ENCODE data around the gene USP24. TPM values are rescaled to one million over a fixed set of nuclear protein-coding genes. Genes with fewer than 3 reads are reported as not detected.

USP24 gene
- total RNA-seq, 1 donor from 2014 or later, result 39.1 TPM

DNA sequence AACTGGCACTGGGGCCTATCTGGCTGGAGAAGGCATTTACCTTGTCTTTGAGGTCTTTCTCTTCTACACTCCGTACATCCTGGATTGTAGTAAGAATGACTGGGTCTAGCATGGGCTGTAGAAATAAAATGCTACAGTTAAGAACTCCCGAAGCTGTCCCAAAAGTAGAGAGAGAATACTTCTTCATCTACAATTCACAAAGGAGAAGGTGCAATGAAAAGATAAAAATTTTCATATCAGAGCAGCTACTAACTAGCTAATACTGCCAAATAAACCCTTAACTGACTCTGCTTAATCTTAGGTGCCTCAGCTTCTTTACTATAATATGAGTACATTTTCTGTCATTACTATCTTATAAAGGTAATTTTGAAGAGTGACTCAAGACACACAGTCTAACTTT lies 55.6 kb downstream of the USP24 start:
- DNase-seq (ENCODE audit: low read depth, low spot score), result no peak

DNA sequence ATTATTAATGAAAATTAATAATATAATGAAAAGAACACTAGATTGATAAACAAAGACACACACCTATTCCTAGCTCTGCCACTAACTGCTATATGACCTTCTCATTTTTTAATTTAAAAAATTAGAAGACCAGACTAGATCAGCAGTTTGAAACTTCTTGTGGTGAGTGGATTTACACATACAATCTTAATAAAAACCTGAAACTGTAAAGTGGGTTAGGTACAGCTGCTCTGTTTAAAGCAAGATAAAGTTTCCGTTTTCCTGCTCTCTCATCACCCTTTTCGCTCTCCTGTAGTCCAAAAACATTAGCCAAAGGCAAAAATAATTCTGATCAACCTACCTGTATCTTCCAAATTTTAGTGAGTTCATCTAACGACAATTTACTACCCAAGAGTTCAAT lies 58.6 kb downstream of the USP24 start:
- no peak for DNase-seq (ENCODE audit: low read depth, low spot score)

- no peak for DNase-seq (ENCODE audit: low read depth, low spot score)
Observed at GRCh38 chr1:55156093-55156492, 59.1 kb downstream of the USP24 start.

DNA sequence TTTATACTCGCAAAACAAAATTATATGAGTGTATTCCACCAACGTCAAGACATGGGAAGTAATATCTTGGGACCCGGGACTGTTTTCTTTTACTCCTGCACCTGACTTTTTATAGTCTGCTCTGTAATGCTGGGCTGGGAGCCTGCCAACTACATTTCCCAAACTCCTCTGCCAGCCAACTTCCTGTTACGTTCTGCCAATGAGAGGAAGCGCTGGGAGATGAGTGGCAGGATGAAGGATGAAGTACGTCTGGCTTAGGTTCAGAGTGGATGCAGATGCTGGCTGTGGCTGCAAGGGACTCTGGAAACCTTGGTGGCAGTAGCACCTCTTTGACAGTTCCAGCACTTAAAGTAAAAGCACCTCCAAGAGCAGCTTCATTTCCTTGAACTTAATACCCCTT lies 59.6 kb downstream of the USP24 start:
- DNase-seq (ENCODE audit: low read depth, low spot score), result peak; percentile 39

GRCh38 chr1:55154616-55155015 lies 60.5 kb downstream of the USP24 start:
- no peak for DNase-seq (ENCODE audit: low read depth, low spot score)

- DNase-seq (ENCODE audit: low read depth, low spot score), result no peak
Observed at GRCh38 chr1:55153031-55153430, 62.1 kb downstream of the USP24 start.

DNA sequence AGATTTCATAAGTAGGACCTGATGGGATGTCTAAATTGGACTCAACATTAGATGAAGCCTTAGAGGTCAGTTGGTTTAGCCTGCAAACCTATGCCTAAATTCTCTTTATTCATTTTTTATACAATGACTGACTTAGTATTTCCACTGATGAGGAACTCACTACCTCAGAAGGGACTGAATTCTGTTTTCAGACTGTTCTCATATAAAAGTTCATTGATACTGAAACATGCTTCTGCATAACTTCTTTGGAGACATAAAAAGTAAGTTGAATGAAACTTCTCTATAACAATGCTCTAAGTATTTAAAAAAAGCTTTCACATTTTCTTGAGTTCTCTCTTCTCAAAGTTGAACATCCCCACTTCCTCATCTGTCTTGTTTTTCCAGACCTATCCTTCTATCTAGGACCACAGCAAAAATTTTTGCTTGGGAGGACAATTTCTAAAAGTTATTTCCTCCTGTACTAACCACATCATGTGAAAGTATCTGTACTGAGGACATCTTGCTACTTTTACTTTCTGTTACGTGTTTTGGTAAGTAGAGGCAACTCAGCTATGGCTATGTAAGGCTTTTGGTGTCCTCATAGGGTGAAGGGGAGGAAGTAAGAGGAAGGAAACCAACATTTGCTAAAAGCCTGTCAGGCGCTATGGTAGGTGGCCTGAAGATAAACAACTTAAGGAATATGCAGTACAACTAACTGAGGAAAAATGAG lies 64.1 kb downstream of the USP24 start:
- no peak for DNase-seq (ENCODE audit: low read depth, low spot score)

- DNase-seq (ENCODE audit: low read depth, low spot score), result no peak
Observed at GRCh38 chr1:55148676-55149075, 66.5 kb downstream of the USP24 start.

- no peak for DNase-seq (ENCODE audit: low read depth, low spot score)
Observed at GRCh38 chr1:55147524-55147923, 67.6 kb downstream of the USP24 start.

DNA sequence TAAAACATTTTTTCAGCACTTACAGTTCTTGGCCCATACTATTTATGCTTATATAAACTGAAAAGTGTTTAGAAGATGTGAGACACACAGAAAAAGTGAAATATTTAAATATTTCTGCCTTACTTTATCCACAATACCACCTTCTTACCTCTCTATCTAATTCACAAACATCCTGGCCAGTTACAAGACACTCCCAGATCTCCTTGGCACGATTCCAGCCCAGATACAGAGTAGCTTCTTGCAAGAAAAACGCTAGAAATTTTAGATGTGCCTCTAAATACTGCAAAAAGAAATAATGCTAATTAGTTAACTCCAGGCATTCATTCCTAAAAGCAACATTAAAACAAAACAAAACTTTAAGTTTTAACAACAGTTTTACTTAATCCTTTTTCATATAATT lies 68.4 kb downstream of the USP24 start:
- no peak for DNase-seq (ENCODE audit: low read depth, low spot score)

DNA sequence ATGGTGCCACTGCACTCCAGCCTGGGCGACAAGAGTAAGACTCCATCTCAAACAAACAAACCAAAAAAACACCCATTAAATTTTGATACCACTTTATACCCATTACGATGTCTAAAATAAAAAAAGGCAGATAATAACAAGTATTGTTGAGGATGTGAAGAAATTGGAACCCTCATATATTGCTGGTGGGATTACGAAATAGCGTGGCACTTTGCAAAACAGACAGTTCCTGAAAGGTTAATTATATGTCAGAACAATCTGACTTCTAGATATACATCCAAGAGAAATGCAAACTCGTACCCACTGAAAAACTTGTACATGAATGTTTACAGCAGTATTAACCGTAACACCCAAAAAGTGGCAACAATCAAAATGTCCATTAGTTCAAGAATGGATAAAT lies 70.3 kb downstream of the USP24 start:
- DNase-seq (ENCODE audit: low read depth, low spot score), result no peak

DNA sequence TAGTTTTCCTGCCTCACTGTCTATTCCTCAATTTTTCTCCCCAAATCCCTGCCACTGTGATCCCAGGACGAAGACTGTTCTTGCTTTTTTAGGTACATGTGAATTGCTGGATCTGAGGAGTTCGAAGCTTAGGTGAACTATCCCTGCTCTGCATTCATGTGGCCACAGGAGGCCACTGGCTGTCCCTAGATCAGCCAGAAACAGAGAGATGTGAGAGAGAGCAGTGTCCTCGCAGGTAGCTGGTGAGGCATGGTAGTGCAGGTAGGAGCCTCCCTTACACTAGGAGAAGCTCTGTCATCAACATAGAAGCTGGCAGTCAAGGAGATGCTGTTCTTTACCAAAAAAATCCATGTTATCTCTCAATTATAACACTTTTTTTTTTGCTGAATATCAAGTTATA lies 71.5 kb downstream of the USP24 start:
- no peak for DNase-seq (ENCODE audit: low read depth, low spot score)

DNA sequence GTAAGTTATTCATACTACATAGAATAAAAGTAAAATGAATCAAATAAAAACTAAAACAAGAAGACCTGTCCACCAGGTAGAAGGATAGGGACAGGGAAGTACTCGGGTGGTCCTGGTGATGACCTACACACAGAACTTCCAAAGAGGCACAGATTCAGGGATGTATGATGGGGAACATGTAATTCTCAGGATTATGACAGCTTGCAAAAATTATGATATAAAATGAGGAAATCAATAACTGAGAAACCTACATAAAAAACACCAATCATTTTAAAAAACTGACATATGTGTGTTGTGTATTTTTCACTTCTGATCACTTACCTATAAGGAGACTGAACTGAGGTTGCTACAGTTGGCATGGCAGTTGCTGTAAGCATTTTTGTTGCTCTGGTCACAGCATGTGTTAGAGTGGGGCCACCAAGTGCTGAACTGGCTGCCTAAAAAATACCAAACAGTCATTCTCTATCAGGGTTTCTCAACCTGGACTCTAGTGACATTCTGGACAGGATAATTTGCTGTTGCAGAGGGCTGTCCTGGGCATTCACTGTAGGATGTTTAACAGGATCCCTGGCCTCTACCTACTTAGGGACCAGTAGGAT lies 73.8 kb downstream of the USP24 start:
- no peak for DNase-seq (ENCODE audit: low read depth, low spot score)

- peak; percentile 66 for DNase-seq (ENCODE audit: low read depth, low spot score)
Observed at GRCh38 chr1:55140546-55140983, 74.6 kb downstream of the USP24 start.

DNA sequence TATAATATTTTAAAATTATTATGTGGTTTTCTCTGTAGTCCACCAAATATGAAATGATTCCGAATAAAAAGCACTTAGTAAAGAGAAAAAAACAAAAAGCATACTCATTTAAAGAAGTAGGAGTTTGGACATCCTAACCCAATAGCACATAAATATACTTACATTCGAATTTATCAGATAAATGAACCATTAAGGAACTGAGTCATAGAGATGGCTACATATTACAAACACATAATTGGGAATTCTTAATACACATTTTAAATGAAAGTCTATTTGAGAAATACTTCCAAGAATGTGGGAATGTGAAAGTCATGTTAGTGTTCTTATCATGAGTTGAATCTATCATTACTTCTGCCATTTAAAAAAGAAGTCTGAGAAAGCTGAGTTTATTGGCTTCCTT lies 75.0 kb downstream of the USP24 start:
- no peak for DNase-seq (ENCODE audit: low read depth, low spot score)

DNA sequence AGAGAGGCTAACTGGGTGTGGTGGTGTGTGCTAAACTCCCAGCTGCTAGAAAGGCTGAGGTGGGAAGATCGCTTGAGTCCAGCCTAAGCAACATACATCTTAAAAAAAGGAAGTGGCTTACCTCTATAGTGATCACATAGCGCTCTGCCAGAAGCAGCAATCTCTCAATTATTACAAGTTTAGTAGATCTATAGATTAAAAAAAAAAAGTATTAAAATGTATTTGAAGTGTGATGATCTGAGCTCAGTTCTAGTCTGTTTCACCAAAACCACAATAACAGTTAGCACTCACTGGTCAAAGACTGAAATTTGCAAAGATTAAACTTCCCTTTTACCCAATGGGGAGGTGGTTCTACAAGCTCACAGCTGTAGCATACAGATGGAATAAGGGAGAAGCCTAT lies 76.3 kb downstream of the USP24 start:
- DNase-seq (ENCODE audit: low read depth, low spot score), result no peak

DNA sequence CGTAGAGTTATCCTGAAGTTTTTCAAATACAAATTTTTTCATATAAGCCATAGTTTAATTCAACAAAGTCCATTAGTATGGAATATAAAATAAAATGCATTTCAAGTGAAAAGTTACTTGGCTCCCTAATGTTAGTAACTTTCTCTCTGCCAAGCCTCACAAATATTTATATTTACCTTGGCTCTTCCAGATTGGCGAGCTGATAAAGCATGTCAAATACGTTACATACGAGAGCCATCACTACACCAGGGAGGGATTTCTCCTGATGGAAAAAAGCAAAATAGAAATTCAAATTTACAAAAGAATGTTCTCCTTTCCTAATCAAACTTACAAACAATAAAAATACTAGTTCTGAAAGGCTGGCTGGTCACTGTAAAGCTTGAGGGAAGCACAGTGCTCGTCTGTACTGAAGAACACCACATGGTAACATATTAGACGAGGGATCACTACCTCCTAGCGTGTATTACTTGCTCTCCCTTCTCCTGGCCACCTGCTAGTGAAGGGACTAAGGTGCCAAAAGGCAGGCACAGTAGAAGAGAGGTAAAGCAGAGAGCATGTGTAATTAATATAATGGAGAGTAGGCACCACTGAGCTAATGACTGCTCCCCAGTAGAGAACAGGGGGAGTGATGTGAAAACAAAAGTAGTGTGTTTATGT lies 80.9 kb downstream of the USP24 start:
- DNase-seq (ENCODE audit: low read depth, low spot score), result no peak

GRCh38 chr1:55131801-55132200 lies 83.4 kb downstream of the USP24 start:
- no peak for DNase-seq (ENCODE audit: low read depth, low spot score)

DNA sequence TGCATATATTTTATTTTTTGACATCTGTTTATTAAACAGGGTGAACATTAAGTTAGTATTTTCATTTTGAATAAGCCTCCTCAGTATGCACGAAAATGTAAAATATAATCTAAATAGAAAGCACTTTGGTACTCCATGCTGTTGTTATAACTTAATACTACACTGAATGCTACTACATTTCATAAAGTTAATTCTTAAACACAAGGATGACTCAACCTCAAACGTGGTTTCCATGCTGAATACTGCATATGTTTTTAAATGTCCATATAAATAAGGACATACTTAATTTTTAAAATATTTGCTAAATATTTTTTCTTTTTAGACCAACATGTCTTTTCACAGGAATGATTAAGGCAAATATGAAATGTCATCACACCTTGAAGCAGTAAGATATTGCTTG lies 83.9 kb downstream of the USP24 start:
- DNase-seq (ENCODE audit: low read depth, low spot score), result no peak

DNA sequence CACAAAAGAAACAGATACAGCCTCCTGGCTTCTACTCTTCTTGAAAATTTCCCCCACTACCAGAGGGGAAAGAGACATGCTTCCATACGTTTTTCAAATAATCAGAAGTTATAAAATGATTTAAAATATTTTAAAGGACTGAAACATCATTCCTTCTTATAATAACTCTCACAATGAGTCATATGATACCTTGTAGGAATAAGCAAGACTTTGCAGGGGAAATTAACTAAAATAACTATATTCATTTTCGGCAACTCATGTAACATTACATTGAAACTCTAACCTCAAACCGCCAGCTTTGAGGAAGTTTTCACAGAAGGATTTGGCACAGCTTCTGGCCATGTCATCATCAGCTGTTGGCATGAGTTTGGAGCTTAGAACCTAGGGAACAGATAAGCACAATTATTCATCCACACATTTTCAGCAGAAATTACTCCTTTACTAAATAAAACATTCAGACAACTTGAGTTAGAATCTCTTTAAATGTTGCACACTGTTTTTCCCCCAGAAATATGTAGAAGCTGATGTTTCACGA lies 85.9 kb downstream of the USP24 start:
- DNase-seq (ENCODE audit: low read depth, low spot score), result peak; percentile 50

DNA sequence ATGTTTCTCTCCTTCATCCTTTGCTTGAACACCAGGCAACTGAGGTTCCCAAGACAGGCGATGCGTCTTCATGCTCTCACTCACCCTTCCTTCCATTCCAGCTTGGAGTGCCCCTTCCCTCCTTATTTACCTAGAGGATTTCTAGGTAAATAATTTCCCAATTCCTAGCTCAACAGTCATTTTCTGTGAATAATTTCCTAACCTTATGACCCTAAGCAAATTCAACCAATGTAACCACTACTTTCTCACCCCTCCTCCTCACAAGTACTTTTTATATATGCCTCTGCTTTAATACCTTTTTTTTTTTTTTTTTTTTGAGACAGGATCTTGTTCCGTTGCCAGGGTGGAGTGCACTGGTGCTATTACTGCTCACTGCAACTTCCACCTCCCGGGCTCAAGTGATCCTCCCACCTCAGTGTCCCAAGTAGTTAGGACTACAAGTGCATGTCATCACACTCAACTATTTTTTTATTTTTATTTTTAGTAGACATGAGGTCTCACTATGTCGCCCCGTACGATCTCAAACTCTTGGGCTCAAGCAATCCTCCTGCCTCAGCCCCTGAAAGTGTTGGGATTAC lies 86.7 kb downstream of the USP24 start:
- DNase-seq (ENCODE audit: low read depth, low spot score), result no peak

DNA sequence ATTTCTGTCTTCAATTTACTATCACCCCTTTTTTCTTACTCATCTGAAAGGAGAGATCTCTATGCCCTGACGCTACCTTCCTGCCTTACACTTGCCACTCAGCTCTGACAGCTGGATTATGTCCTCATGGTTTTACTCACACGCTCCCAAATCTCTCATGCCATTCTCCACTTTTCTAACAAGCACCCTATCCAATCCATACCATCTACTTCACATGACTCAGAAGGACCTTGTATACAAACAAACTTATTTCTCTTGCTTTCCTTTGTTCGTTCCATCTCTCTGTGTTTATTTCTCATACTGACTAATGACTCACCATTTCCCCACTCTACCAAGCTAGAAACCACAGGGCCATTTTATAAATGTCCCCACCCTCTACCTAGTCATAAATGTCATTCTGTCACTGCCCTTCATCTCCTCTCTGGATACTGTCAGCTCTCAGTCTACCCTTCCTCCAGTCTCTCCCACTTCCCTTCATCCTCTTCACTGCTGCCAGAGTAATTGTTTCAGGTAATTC lies 87.3 kb downstream of the USP24 start:
- DNase-seq (ENCODE audit: low read depth, low spot score), result no peak

All from pulmonary artery endothelial cell (primary cell).